IMR-90 (cell line): ENCODE measurements around the gene TGFBR2. TPM values are rescaled to one million over a fixed set of nuclear protein-coding genes. Genes with fewer than 3 reads are reported as not detected.

Experiments
- ATAC-seq: fragments of 200-7000 bp; cut with Tn5 transposase; 2 replicates; pipeline ENCODE4 v1.9.1; 2020; ENCODE audit warnings: low read depth, mild to moderate bottlenecking, moderate library complexity
- BruUV-seq: library from RNA; stranded (reverse); fragments of 400-500 nt; replicated peaks from 2 replicates; lab custom pipeline; 2021; lab: Mats Ljungman, UMichigan
- CTCF ChIA-PET: fragments of 300-600 bp; formaldehyde crosslinking; extraction: SDS; loops from one replicate; lab custom pipeline; 2021; ENCODE audit warnings: antibody characterized with exemption; lab: Yijun Ruan, JAX
- POLR2A ChIA-PET: fragments of 300-600 bp; sonication (Branson Sonifier 250); formaldehyde crosslinking; loops from one replicate; lab custom pipeline; 2022; ENCODE audit warnings: antibody characterized with exemption; ENCODE audit not compliant: unreplicated experiment; lab: Charles Lee
- DNase-seq: peaks from one replicate; pipeline ENCODE4 v3.0.0; 2013
- H2AFZ ChIP-seq: replicated peaks from 2 replicates; pipeline ENCODE3; 2013; ENCODE audit warnings: low read length, mild to moderate bottlenecking; ENCODE audit not compliant: poor library complexity
- H2AK5ac ChIP-seq: 2 replicates; pipeline ENCODE4 v1.6.1; 2013; ENCODE audit warnings: low read depth, low read length, inconsistent platforms
- H2AK9ac ChIP-seq: replicated peaks from 2 replicates; pipeline ENCODE3; 2013; ENCODE audit warnings: mild to moderate bottlenecking, low read depth, low read length, moderate library complexity; ENCODE audit not compliant: poor library complexity
- H2BK120ac ChIP-seq: 2 replicates; pipeline ENCODE4 v1.6.1; 2013; ENCODE audit warnings: low read depth, low read length, inconsistent platforms
- H2BK15ac ChIP-seq: 3 replicates; pipeline ENCODE4 v1.6.1; 2013; ENCODE audit warnings: low read depth, low read length, inconsistent platforms
- H2BK20ac ChIP-seq: 2 replicates; pipeline ENCODE4 v1.6.1; 2013; ENCODE audit warnings: low read depth, mild to moderate bottlenecking, inconsistent platforms, low read length, moderate library complexity
- H2BK5ac ChIP-seq: 2 replicates; pipeline ENCODE4 v1.6.1; 2013; ENCODE audit warnings: mild to moderate bottlenecking, low read depth, low read length, inconsistent platforms; ENCODE audit not compliant: poor library complexity, severe bottlenecking
- H3K14ac ChIP-seq: replicated peaks from 2 replicates; pipeline ENCODE4 v1.6.1; 2013; ENCODE audit warnings: low read depth, low read length, inconsistent platforms
- H3K18ac ChIP-seq: 2 replicates; pipeline ENCODE4 v1.6.1; 2013; ENCODE audit warnings: low read depth, low read length, control low read depth
- H3K23ac ChIP-seq: 2 replicates; pipeline ENCODE4 v1.6.1; 2013; ENCODE audit warnings: low read depth, low read length, inconsistent platforms
- H3K27ac ChIP-seq: 2 replicates; pipeline ENCODE4 v1.5.1; 2013; ENCODE audit warnings: mild to moderate bottlenecking, control low read depth, low read length; ENCODE audit not compliant: insufficient read depth
- H3K27me3 ChIP-seq: 2 replicates; pipeline ENCODE4 v1.6.1; 2013; ENCODE audit warnings: low read length; ENCODE audit not compliant: control insufficient read depth, insufficient read depth
- H3K36me3 ChIP-seq: 2 replicates; pipeline ENCODE4 v1.6.1; 2013; ENCODE audit warnings: low read length, mixed read lengths; ENCODE audit not compliant: control insufficient read depth, insufficient read depth
- H3K4ac ChIP-seq: 2 replicates; pipeline ENCODE4 v1.6.1; 2013; ENCODE audit warnings: low read depth, low read length, inconsistent platforms
- H3K4me1 ChIP-seq: 2 replicates; pipeline ENCODE4 v1.6.1; 2013; ENCODE audit warnings: low read length, mixed read lengths; ENCODE audit not compliant: control insufficient read depth, insufficient read depth
- H3K4me2 ChIP-seq: 2 replicates; pipeline ENCODE4 v1.6.1; 2013; ENCODE audit warnings: low read depth, mild to moderate bottlenecking, control low read depth, low read length, moderate library complexity
- H3K4me3 ChIP-seq: 2 replicates; pipeline ENCODE4 v1.5.1; 2013; ENCODE audit warnings: low read depth, mild to moderate bottlenecking, control low read depth, low read length, moderate library complexity; ENCODE audit not compliant: insufficient read depth
- H3K56ac ChIP-seq: 2 replicates; pipeline ENCODE4 v1.6.1; 2013; ENCODE audit warnings: low read length, inconsistent platforms; ENCODE audit not compliant: insufficient read depth; ENCODE audit errors: extremely low read depth
- H3K79me1 ChIP-seq, 2 experiments: 2 replicates each; pipeline ENCODE4 v1.6.1; 2013; ENCODE audit warnings: low read length in 2 of 2, inconsistent platforms in 1 of 2, low read depth in 1 of 2
- H3K9ac ChIP-seq: 2 replicates; pipeline ENCODE4 v1.6.1; 2013; ENCODE audit warnings: low read depth, low read length, control low read depth
- H3K9me1 ChIP-seq: 2 replicates; pipeline ENCODE4 v1.6.1; 2013; ENCODE audit warnings: low read length, inconsistent platforms; ENCODE audit not compliant: insufficient read depth
- H3K9me3 ChIP-seq: 2 replicates; pipeline ENCODE4 v1.6.1; 2013; ENCODE audit warnings: low read length; ENCODE audit not compliant: control insufficient read depth, insufficient read depth
- H4K20me1 ChIP-seq: 2 replicates; pipeline ENCODE4 v1.6.1; 2013; ENCODE audit warnings: low read length, inconsistent platforms; ENCODE audit not compliant: insufficient read depth
- H4K5ac ChIP-seq: 2 replicates; pipeline ENCODE4 v1.6.1; 2013; ENCODE audit warnings: mild to moderate bottlenecking, low read depth, low read length, control low read depth
- H4K8ac ChIP-seq, 2 experiments: 2 replicates each; pipeline ENCODE4 v1.6.1; 2013; ENCODE audit warnings: low read depth in 2 of 2, low read length in 2 of 2, control low read depth in 1 of 2, inconsistent platforms in 1 of 2
- H4K91ac ChIP-seq: 2 replicates; pipeline ENCODE4 v1.6.1; 2013; ENCODE audit warnings: low read depth, low read length, inconsistent platforms; ENCODE audit not compliant: insufficient read depth
- CHD1 ChIP-seq: IDR thresholded peaks from 2 replicates; pipeline ENCODE4 v1.6.1; 2012; ENCODE audit warnings: low read depth, low read length, improper control_type of control experiment
- MXI1 ChIP-seq: IDR thresholded peaks from 2 replicates; pipeline ENCODE4 v1.6.1; 2012; ENCODE audit warnings: low read depth, mild to moderate bottlenecking, low read length, moderate library complexity, borderline replicate concordance
- WGBS, 2 experiments: methylation state at CpG; one replicate each; pipeline versions ENCODE4 v1.1.5 to v1.1.7; 2013; ENCODE audit warnings: missing lambda C conversion rate in 2 of 2; ENCODE audit not compliant: insufficient read length in 1 of 2; ENCODE audit errors: extremely low coverage in 2 of 2; 5-methylcytosine and 5-hydroxymethylcytosine counted together
- dilution Hi-C: fragments of 300-500 bp; cut with HindIII; formaldehyde crosslinking; loops from one replicate; pipeline ENCODE4 v1.14.3; 2018; ENCODE audit warnings: low sequenced_read_pairs; ENCODE audit not compliant: unreplicated experiment
- in situ Hi-C: fragments of 300-500 bp; cut with MboI; formaldehyde crosslinking; loops from 3 replicates; pipeline ENCODE4 v1.14.3; 2019; ENCODE audit warnings: low sequenced_read_pairs, inconsistent platforms, mixed read lengths
- intact Hi-C: fragments of 100-400 bp; cut with micrococcal nuclease; formaldehyde crosslinking; loops from 2 replicates; pipeline ENCODE4 v1.10.0; 2022
- polyA plus RNA-seq, 3 experiments: library from polyadenylated mRNA; depleted of rRNA; stranded (reverse); fragments of >200 nt; gene quantifications; 2 replicates each; pipeline ENCODE4 v1.2.3, GENCODE V29; 2012; ENCODE audit warnings: low replicate concordance in 1 of 3
- total RNA-seq: library from RNA; depleted of rRNA; stranded (reverse); fragments of >200 nt; gene quantifications from 2 replicates; pipeline ENCODE4 v1.2.3, GENCODE V29; 2012

The TGFBR2 gene
- total and polyA plus RNA-seq, 2 of the 4 experiments (the other 2 are of a cell fraction), result 63.7 to 87.5 TPM

DNA sequence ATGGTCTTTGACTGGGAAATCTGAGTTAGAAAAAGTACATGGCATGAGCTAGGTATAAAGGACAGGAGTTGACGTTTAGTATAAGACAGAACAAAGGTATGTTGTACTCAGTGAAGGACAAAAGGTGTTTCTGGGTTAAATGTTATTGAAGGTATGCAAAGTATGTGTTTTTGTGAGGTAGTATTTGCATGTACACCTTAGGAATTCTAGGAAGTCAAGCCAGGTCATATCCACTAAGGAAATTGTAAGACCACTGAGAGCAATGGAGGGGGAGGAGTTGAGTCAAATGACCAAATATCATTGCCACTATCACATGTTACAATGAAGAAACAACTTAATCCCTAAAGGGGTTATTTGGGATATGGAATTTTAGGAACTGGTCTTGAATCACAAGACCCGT, 24.4 kb upstream of the TGFBR2 start:
- H3K4me2 ChIP-seq, result no peak overlapping the region
- no peak for DNase-seq
- H2AK9ac ChIP-seq, result no peak overlapping the region
- H3K79me1 ChIP-seq, result no peaks in the 10 kb centered on the region
- H2BK15ac ChIP-seq, result no peak overlapping the region; the same call in 2 of the 3 replicates
- H3K9me1 ChIP-seq, result no peaks in the 10 kb centered on the region; the same call in 1 of the 2 replicates
- no peaks in the 10 kb centered on the region for H3K9me3 ChIP-seq
- in situ Hi-C loops, result no loop called here
- H2AK5ac ChIP-seq, result no peak overlapping the region
- dilution Hi-C loops, result no loop called here
- no peak overlapping the region; the same call in 1 of the 2 replicates for H3K14ac ChIP-seq
- no peak overlapping the region for H2BK20ac ChIP-seq
- H3K27ac ChIP-seq, result no peak overlapping the region
- no peak overlapping the region for H3K23ac ChIP-seq
- H2BK5ac ChIP-seq, result no peak overlapping the region
- intact Hi-C loops, result loop anchor here (5.0 kb wide), 1 partner anchor 960 kb away; no protein-coding TSS in a partner anchor
- no peak overlapping the region for H3K4ac ChIP-seq
- CTCF ChIA-PET, result no interaction called here
- TF ChIP-seq CHD1 (no peak), MXI1 (no peak)
- no peak overlapping the region for H3K9ac ChIP-seq
- POLR2A ChIA-PET, result no interaction called here
- H3K18ac ChIP-seq, result no peak overlapping the region
- H3K27me3 ChIP-seq, result no peaks in the 10 kb centered on the region
- no peak overlapping the region for H2AFZ ChIP-seq
- H4K5ac ChIP-seq, result no peak overlapping the region
- no peak overlapping the region for H3K56ac ChIP-seq
- BruUV-seq, result no TSS peak
- no peak overlapping the region for H4K91ac ChIP-seq
- H3K4me3 ChIP-seq, result no peak overlapping the region
- 100% methylated on average over 1 of the region's 2 CpGs; no CpG with 5 or more reads in 1 of the 2 experiments for WGBS, 2 experiments
- H2BK120ac ChIP-seq, result no peak overlapping the region
- H4K8ac ChIP-seq, result no peak overlapping the region
- peaks cover 10% of the 10 kb centered on the region for H3K4me1 ChIP-seq
- no peaks in the 10 kb centered on the region for H3K36me3 ChIP-seq
- no peaks in the 10 kb centered on the region for H4K20me1 ChIP-seq
- no peak for ATAC-seq
